Muscle of leg (tissue), 11 donors: ENCODE measurements around the gene EPX. TPM values are rescaled to one million over a fixed set of nuclear protein-coding genes. Genes with fewer than 3 reads are reported as not detected.

Experiments
- DNase-seq: peaks from one replicate; pipeline ENCODE4 v3.0.0; 2013
- H3K27ac ChIP-seq: one replicate; pipeline ENCODE4 v1.5.1; 2013; ENCODE audit warnings: mild to moderate bottlenecking, low read length, control low read depth
- H3K27me3 ChIP-seq: one replicate; pipeline ENCODE4 v1.6.1; 2013; ENCODE audit warnings: low read length; ENCODE audit not compliant: control insufficient read depth, insufficient read depth
- H3K36me3 ChIP-seq: one replicate; pipeline ENCODE4 v1.6.1; 2013; ENCODE audit warnings: low read length; ENCODE audit not compliant: control insufficient read depth, insufficient read depth
- H3K4me1 ChIP-seq: one replicate; pipeline ENCODE4 v1.6.1; 2013; ENCODE audit warnings: low read length; ENCODE audit not compliant: control insufficient read depth, insufficient read depth
- H3K4me3 ChIP-seq: one replicate; pipeline ENCODE4 v1.5.1; 2013; ENCODE audit warnings: low read length, control low read depth
- H3K9me3 ChIP-seq: replicated peaks from 2 replicates; pipeline ENCODE4 v1.6.1; 2013; ENCODE audit warnings: low read depth, low read length; ENCODE audit not compliant: control insufficient read depth
- WGBS: methylation state at CpG from one replicate; pipeline ENCODE4 v1.1.5; 2013; ENCODE audit warnings: missing lambda C conversion rate; ENCODE audit not compliant: insufficient coverage; 5-methylcytosine and 5-hydroxymethylcytosine counted together
- polyA plus RNA-seq, 8 donors: library from polyadenylated mRNA; unstranded; fragments of 120-200 nt; gene quantifications; one replicate each; pipeline versions ENCODE4 v1.2.1 to v1.2.3, GENCODE V29; 2013; ENCODE audit warnings: inconsistent platforms in 1 of 8, low replicate concordance in 1 of 8; ENCODE audit not compliant: insufficient read length in 8 of 8, insufficient read depth in 1 of 8
- total RNA-seq: library from RNA; stranded (reverse); fragments of 120-200 nt; gene quantifications from one replicate; pipeline ENCODE4 v1.2.4, GENCODE V29; 2013

The EPX gene
- total and polyA plus RNA-seq, 9 donors: 0.09 to 1.0 (median 0.35) TPM

GRCh38 chr17:58248955-58249269 lies 56.4 kb downstream of the EPX start:
- H3K4me3 ChIP-seq: peak overlapping the region; percentile 46

GRCh38 chr17:58249270-58250133 lies 57.0 kb downstream of the EPX start:
- Histone ChIP-seq H3K27me3 (peaks cover 50% of the 10 kb centered on the region), H3K4me3 (peak overlapping the region; percentile 46), H3K4me1 (peaks cover 11% of the 10 kb centered on the region), H3K9me3 (no peaks in the 10 kb centered on the region), H3K27ac (no peak overlapping the region), H3K36me3 (no peaks in the 10 kb centered on the region)
- peak; percentile 69 for DNase-seq
- WGBS: 6% methylated on average over 55 of the region's 57 CpGs

More at GRCh38 chr17:58248955-58249269, 56.4 kb downstream of the EPX start:
- no peaks in the 10 kb centered on the region for H3K36me3 ChIP-seq
- no peak overlapping the region for H3K27ac ChIP-seq
- no peaks in the 10 kb centered on the region for H3K9me3 ChIP-seq
- H3K27me3 ChIP-seq: peaks cover 49% of the 10 kb centered on the region
- DNase-seq: no peak
- H3K4me1 ChIP-seq: peaks cover 11% of the 10 kb centered on the region
- 22% methylated on average over 6 of the region's 10 CpGs for WGBS

GRCh38 chr17:58250344-58251011 lies 58.0 kb downstream of the EPX start:
- Histone ChIP-seq H3K36me3 (no peaks in the 10 kb centered on the region), H3K4me1 (peaks cover 11% of the 10 kb centered on the region), H3K4me3 (no peak overlapping the region), H3K27me3 (peaks cover 54% of the 10 kb centered on the region), H3K27ac (no peak overlapping the region), H3K9me3 (no peaks in the 10 kb centered on the region)
- no peak for DNase-seq
- 90% methylated on average over 8 of the region's 12 CpGs for WGBS

GRCh38 chr17:58252141-58252540 lies 59.6 kb downstream of the EPX start:
- H3K4me3 ChIP-seq: no peak overlapping the region
- WGBS: 66% methylated on average over 8 of the region's 9 CpGs
- DNase-seq: no peak
- no peaks in the 10 kb centered on the region for H3K9me3 ChIP-seq
- peaks cover 11% of the 10 kb centered on the region for H3K4me1 ChIP-seq
- peaks cover 44% of the 10 kb centered on the region for H3K27me3 ChIP-seq
- H3K27ac ChIP-seq: no peak overlapping the region
- H3K36me3 ChIP-seq: no peaks in the 10 kb centered on the region

- no peaks in the 10 kb centered on the region for H3K36me3 ChIP-seq
- WGBS: no CpG with 5 or more reads among the region's 3 CpGs
- H3K4me3 ChIP-seq: no peak overlapping the region
- DNase-seq: no peak
- peaks cover 11% of the 10 kb centered on the region for H3K4me1 ChIP-seq
- H3K9me3 ChIP-seq: no peaks in the 10 kb centered on the region
- no peak overlapping the region for H3K27ac ChIP-seq
- peaks cover 36% of the 10 kb centered on the region for H3K27me3 ChIP-seq
Measured at GRCh38 chr17:58253082-58253481, 60.6 kb downstream of the EPX start.

Other genes starting within 250 kb of the EPX start
- gene CUEDC1, start 237.3 kb upstream of the EPX start, total RNA-seq: 13.2 TPM
- 10 to 100 TPM; 43.6 to 59.3 (median 52.0) TPM for gene CUEDC1, start 237.3 kb upstream of the EPX start, polyA plus RNA-seq
- gene VEZF1, start 204.5 kb upstream of the EPX start, total RNA-seq: 39.9 TPM
- 10 to 100 TPM; 36.7 to 54.7 (median 45.7) TPM for gene VEZF1, start 204.5 kb upstream of the EPX start, polyA plus RNA-seq
- 180 TPM for gene SRSF1, start 185.5 kb upstream of the EPX start, total RNA-seq
- 100 to 1,000 TPM; 161 to 241 (median 193) TPM for gene SRSF1, start 185.5 kb upstream of the EPX start, polyA plus RNA-seq
- 12.7 TPM for gene DYNLL2, start 109.3 kb upstream of the EPX start, total RNA-seq
- gene DYNLL2, start 109.3 kb upstream of the EPX start, polyA plus RNA-seq: 10 to 100 TPM; 32.5 to 52.8 (median 45.2) TPM
- not detected for gene OR4D1, start 44.3 kb upstream of the EPX start, total RNA-seq
- gene OR4D1, start 44.3 kb upstream of the EPX start, polyA plus RNA-seq: under 1 TPM in 1 of 8 donors, not detected in 7; 0.03 TPM
- not detected for gene OR4D2, start 25.7 kb upstream of the EPX start, total RNA-seq
- not detected for gene OR4D2, start 25.7 kb upstream of the EPX start, polyA plus RNA-seq
- 12.5 TPM for gene MKS1, start 26.5 kb downstream of the EPX start, total RNA-seq
- 10 to 100 TPM; 11.6 to 20.1 (median 14.4) TPM for gene MKS1, start 26.5 kb downstream of the EPX start, polyA plus RNA-seq
- gene LPO, start 45.9 kb downstream of the EPX start, total RNA-seq: not detected
- gene LPO, start 45.9 kb downstream of the EPX start, polyA plus RNA-seq: under 1 TPM in 7 of 8 donors, not detected in 1; 0.05 to 0.40 (median 0.11) TPM
- gene MPO, start 88.2 kb downstream of the EPX start, total RNA-seq: 2.3 TPM
- gene MPO, start 88.2 kb downstream of the EPX start, polyA plus RNA-seq: 10 to 100 TPM in 5 of 8 donors, 1 to 10 TPM in 3; 7.2 to 20.0 (median 11.0) TPM
- gene TSPOAP1, start 136.1 kb downstream of the EPX start, total RNA-seq: 3.6 TPM
- 1 to 10 TPM; 4.1 to 7.4 (median 5.1) TPM for gene TSPOAP1, start 136.1 kb downstream of the EPX start, polyA plus RNA-seq
- gene SUPT4H1, start 159.5 kb downstream of the EPX start, total RNA-seq: 64.8 TPM
- 100 to 1,000 TPM in 1 of 8 donors, 10 to 100 TPM in 7; 75.0 to 107 (median 87.8) TPM for gene SUPT4H1, start 159.5 kb downstream of the EPX start, polyA plus RNA-seq
- 0.04 TPM for gene RNF43, start 224.8 kb downstream of the EPX start, total RNA-seq
- 1 to 10 TPM in 2 of 8 donors, under 1 TPM in 6; 0.04 to 1.6 (median 0.06) TPM for gene RNF43, start 224.8 kb downstream of the EPX start, polyA plus RNA-seq